Bronchial epithelial cell (primary cell): Measurements from ENCODE around the gene CAMSAP2. TPM values are rescaled to one million over a fixed set of nuclear protein-coding genes. Genes with fewer than 3 reads are reported as not detected.
"Not testable (repeated sequence)": the region's sequence is repeated elsewhere in the genome, so short reads cannot be mapped to it uniquely, and the experiment has no call there.

ENCODE experiments used
- DNase-seq: peaks from one replicate; pipeline ENCODE4 v3.0.0-alpha.2; 2010; ENCODE audit warnings: low read depth
- FAIRE-seq: peaks from 2 replicates; lab custom pipeline; 2011; peaks lifted over from hg19 to GRCh38; lab: Jason Lieb, UNC
- H3K27me3 ChIP-seq: 2 replicates; pipeline ENCODE4 v1.5.1; 2011; ENCODE audit warnings: low read length; ENCODE audit not compliant: control insufficient read depth, insufficient read depth
- H3K36me3 ChIP-seq: 2 replicates; pipeline ENCODE4 v1.5.1; 2011; ENCODE audit warnings: low read length; ENCODE audit not compliant: control insufficient read depth, insufficient read depth
- H3K4me3 ChIP-seq: 2 replicates; pipeline ENCODE4 v1.5.1; 2011; ENCODE audit warnings: mild to moderate bottlenecking, low read depth, low read length, control low read depth
- CTCF ChIP-seq: IDR thresholded peaks from 2 replicates; pipeline ENCODE4 v1.5.1; 2011; ENCODE audit warnings: mild to moderate bottlenecking, moderate library complexity, low read length, control low read depth, inconsistent platforms; ENCODE audit not compliant: insufficient read depth, severe bottlenecking
- total RNA-seq: library from RNA; depleted of rRNA; stranded (reverse); fragments of >200 nt; gene quantifications from 2 replicates; pipeline ENCODE4 v1.2.1, GENCODE V29; 2014

The CAMSAP2 gene
- total RNA-seq, 1 donor from 2014 or later = 75.0 TPM

- no peaks in the 10 kb centered on the region for H3K36me3 ChIP-seq
- no peaks in the 10 kb centered on the region for H3K27me3 ChIP-seq
- peak; percentile 85 for TF ChIP-seq CTCF
- no peak overlapping the region for H3K4me3 ChIP-seq
- peak; percentile 36 for FAIRE-seq
- DNase-seq = peak; percentile 81
These were observed 64.3 kb downstream of the CAMSAP2 start for GRCh38 chr1:200802865-200803512.

- Histone ChIP-seq H3K36me3 (peaks cover 7% of the 10 kb centered on the region), H3K4me3 (no peak overlapping the region), H3K27me3 (no peaks in the 10 kb centered on the region)
- no peak for TF ChIP-seq CTCF
- DNase-seq (no peak), FAIRE-seq (no peak)
These were observed 67.0 kb downstream of the CAMSAP2 start for GRCh38 chr1:200805719-200806118.

- Histone ChIP-seq H3K27me3 (no peaks in the 10 kb centered on the region), H3K36me3 (peaks cover 13% of the 10 kb centered on the region), H3K4me3 (no peak overlapping the region)
- TF ChIP-seq CTCF = no peak
- FAIRE-seq (no peak), DNase-seq (no peak)
These were observed 70.2 kb downstream of the CAMSAP2 start for GRCh38 chr1:200808846-200809245.

DNA sequence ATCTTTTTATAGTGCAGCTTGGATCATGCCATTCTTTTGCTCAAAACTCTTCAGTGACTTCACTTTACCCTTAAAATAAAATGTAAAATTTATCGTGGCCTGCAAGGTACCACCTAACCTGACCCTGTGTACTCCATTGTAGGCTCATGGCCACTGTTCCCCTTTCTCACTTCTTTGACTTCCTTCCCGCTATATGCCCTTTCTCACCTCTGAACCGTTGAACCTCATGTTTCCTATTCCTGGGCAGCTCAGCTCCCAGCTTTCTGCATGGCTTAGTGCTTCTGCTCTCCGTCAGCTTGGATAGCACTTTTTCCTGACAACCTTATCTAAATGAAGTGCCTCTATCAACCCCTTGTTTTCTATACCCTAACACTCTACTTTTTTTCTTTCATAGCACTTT lies 73.0 kb downstream of the CAMSAP2 start:
- FAIRE-seq (no peak), DNase-seq (no peak)
- Histone ChIP-seq H3K4me3 (no peak overlapping the region), H3K36me3 (peaks cover 15% of the 10 kb centered on the region), H3K27me3 (no peaks in the 10 kb centered on the region)
- TF ChIP-seq CTCF = no peak

GRCh38 chr1:200816624-200817224 lies 78.0 kb downstream of the CAMSAP2 start:
- not testable (repeated sequence) for FAIRE-seq

DNA sequence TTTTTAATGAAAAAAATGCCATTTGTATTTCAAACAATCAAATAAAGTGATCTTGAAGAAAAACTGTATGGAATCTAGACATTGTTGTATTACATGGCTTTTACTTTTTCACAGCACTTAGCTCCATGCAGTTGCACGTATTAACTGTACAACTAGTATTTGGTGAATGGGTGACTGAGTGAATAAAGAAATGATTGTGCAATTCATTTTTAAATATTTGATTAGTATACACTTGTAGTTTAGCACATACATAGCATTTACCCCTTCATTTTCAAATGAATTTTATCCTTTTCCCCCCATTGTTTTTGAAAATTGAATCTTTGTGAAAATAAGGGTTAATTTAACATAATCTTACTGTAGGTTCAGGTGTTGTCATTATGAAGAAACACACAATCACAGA lies 79.6 kb downstream of the CAMSAP2 start:
- Histone ChIP-seq H3K27me3 (no peaks in the 10 kb centered on the region), H3K4me3 (no peak overlapping the region), H3K36me3 (peaks cover 5% of the 10 kb centered on the region)
- FAIRE-seq (no peak), DNase-seq (no peak)
- no peak for TF ChIP-seq CTCF

More at GRCh38 chr1:200816624-200817224, 78.0 kb downstream of the CAMSAP2 start:
- peaks cover 10% of the 10 kb centered on the region for H3K36me3 ChIP-seq
- H3K4me3 ChIP-seq, H3K27me3 ChIP-seq: not testable (repeated sequence)
- DNase-seq = peak; percentile 12
